Mammary epithelial cell (primary cell): Measurements from ENCODE around the gene SMTN.

ENCODE experiments used
- EZH2 ChIP-seq: IDR thresholded peaks from 2 replicates; pipeline ENCODE4 v1.6.1; 2012; ENCODE audit warnings: low read length, inconsistent platforms, borderline replicate concordance
- TF ChIP-seq, protein P1 (sequence below), 2 donors: IDR thresholded peaks in 1 of 2; conservative IDR thresholded peaks in 1 of 2; 2 replicates each; pipeline ENCODE4 v1.5.1; 2011 to 2012; ENCODE audit warnings: inconsistent platforms in 2 of 2, low read length in 2 of 2, mild to moderate bottlenecking in 2 of 2, control low read depth in 1 of 2, low read depth in 1 of 2; ENCODE audit not compliant: insufficient read depth in 1 of 2; ENCODE audit errors: extremely low read depth in 1 of 2

DNA sequence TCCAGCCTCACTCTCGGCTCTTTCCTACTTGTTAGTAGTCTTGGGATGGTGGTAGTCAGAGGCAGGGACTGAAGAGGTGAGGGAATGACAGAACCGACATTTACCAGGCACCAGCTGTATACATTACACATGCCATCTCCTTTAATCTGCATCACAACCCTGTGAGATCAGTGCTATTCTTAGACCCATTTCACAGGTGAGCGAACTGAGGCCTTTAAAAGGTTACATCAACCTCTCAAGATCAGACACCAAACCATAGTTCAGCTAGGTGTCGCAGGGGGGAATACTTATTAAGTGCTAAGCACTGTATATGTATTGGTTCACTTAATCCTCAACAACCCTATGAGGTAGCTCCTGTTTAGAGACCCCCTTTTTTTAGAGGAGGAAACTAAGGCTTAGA lies 53.6 kb downstream of the SMTN start:
- TF ChIP-seq EZH2 = no peak
- TF ChIP-seq, protein P1, sequence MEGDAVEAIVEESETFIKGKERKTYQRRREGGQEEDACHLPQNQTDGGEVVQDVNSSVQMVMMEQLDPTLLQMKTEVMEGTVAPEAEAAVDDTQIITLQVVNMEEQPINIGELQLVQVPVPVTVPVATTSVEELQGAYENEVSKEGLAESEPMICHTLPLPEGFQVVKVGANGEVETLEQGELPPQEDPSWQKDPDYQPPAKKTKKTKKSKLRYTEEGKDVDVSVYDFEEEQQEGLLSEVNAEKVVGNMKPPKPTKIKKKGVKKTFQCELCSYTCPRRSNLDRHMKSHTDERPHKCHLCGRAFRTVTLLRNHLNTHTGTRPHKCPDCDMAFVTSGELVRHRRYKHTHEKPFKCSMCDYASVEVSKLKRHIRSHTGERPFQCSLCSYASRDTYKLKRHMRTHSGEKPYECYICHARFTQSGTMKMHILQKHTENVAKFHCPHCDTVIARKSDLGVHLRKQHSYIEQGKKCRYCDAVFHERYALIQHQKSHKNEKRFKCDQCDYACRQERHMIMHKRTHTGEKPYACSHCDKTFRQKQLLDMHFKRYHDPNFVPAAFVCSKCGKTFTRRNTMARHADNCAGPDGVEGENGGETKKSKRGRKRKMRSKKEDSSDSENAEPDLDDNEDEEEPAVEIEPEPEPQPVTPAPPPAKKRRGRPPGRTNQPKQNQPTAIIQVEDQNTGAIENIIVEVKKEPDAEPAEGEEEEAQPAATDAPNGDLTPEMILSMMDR (conservative IDR thresholded peaks at IDR 0.05 in 1 of 2, IDR thresholded peaks at IDR 0.05 in 1 of 2; ENCODE audit: extremely low read depth in 1 of 2, insufficient read depth in 1 of 2, low read depth in 1 of 2, low read length in 2 of 2) = no peak
